CD4-positive, alpha-beta T cell treated with Interleukin-6 for 4 hours (primary cell): ENCODE data around the gene ZFHX3.
"Not testable (repeated sequence)": the region's sequence is repeated elsewhere in the genome, so short reads cannot be mapped to it uniquely, and the experiment has no call there.

Source experiments
- DNase-seq: peaks from one replicate; pipeline ENCODE4 v3.0.0-alpha.2; 2020; ENCODE audit warnings: mixed read lengths

Gene ZFHX3

GRCh38 chr16:73021866-73022495 lies 25.9 kb downstream of the ZFHX3 start:
- DNase-seq: no peak

GRCh38 chr16:73020409-73020884 lies 27.5 kb downstream of the ZFHX3 start:
- DNase-seq: no peak

- no peak for DNase-seq
These were observed 28.2 kb downstream of the ZFHX3 start for GRCh38 chr16:73019457-73020362.

- no peak for DNase-seq
These were observed 29.0 kb downstream of the ZFHX3 start for GRCh38 chr16:73018821-73019456.

GRCh38 chr16:73017321-73017720 lies 30.6 kb downstream of the ZFHX3 start:
- DNase-seq: no peak

- DNase-seq: no peak
These were observed 31.5 kb downstream of the ZFHX3 start for GRCh38 chr16:73016488-73016830.

- DNase-seq: no peak
These were observed 32.1 kb downstream of the ZFHX3 start for GRCh38 chr16:73015612-73016487.

GRCh38 chr16:73014768-73015167 lies 33.2 kb downstream of the ZFHX3 start:
- no peak for DNase-seq

GRCh38 chr16:73013974-73014373 lies 34.0 kb downstream of the ZFHX3 start:
- DNase-seq: no peak

- DNase-seq: no peak
These were observed 35.6 kb downstream of the ZFHX3 start for GRCh38 chr16:73012341-73012740.

- no peak for DNase-seq
These were observed 36.0 kb downstream of the ZFHX3 start for GRCh38 chr16:73011926-73012325.

GRCh38 chr16:73010150-73010676 lies 37.7 kb downstream of the ZFHX3 start:
- no peak for DNase-seq

GRCh38 chr16:73009710-73010109 lies 38.2 kb downstream of the ZFHX3 start:
- DNase-seq: not testable (repeated sequence)

- no peak for DNase-seq
These were observed 41.9 kb downstream of the ZFHX3 start for GRCh38 chr16:73006026-73006425.

- no peak for DNase-seq
These were observed 45.1 kb downstream of the ZFHX3 start for GRCh38 chr16:73002866-73003265.

- no peak for DNase-seq
These were observed 46.9 kb downstream of the ZFHX3 start for GRCh38 chr16:73000907-73001521.

- no peak for DNase-seq
These were observed 47.7 kb downstream of the ZFHX3 start for GRCh38 chr16:73000020-73000906.

GRCh38 chr16:72999541-73000019 lies 48.3 kb downstream of the ZFHX3 start:
- DNase-seq: no peak

GRCh38 chr16:72997141-72997542 lies 50.8 kb downstream of the ZFHX3 start:
- no peak for DNase-seq

GRCh38 chr16:72996291-72997062 lies 51.5 kb downstream of the ZFHX3 start:
- DNase-seq: no peak
